H1 (cell line): Measurements from ENCODE around the gene EPHA6. TPM values are rescaled to one million over a fixed set of nuclear protein-coding genes. Genes with fewer than 3 reads are reported as not detected.

Experiments
- CTCF ChIA-PET: fragments of 300-600 bp; sonication (Branson Sonifier 250); formaldehyde crosslinking; loops from one replicate; lab custom pipeline; 2021; ENCODE audit not compliant: partially characterized antibody; lab: Charles Lee
- POLR2A ChIA-PET: fragments of 300-600 bp; sonication (Branson Sonifier 250); formaldehyde crosslinking; loops from one replicate; lab custom pipeline; 2021; ENCODE audit warnings: inconsistent platforms; ENCODE audit not compliant: partially characterized antibody; lab: Charles Lee
- DNase-seq, 2 experiments: peaks; one replicate each; pipeline versions ENCODE4 v3.0.0 to v3.0.0-alpha.2; 2010 to 2022; ENCODE audit warnings: low spot score in 2 of 2, low read depth in 1 of 2, mixed read lengths in 1 of 2
- FAIRE-seq: peaks from 2 replicates; lab custom pipeline; 2011; peaks lifted over from hg19 to GRCh38; lab: Jason Lieb, UNC
- H2AFZ ChIP-seq: 2 replicates; pipeline ENCODE4 v1.8.1; 2012; ENCODE audit warnings: low read length, inconsistent platforms
- H2AK5ac ChIP-seq: 2 replicates; pipeline ENCODE4 v1.6.1; 2013; ENCODE audit warnings: low read depth, low read length
- H2BK120ac ChIP-seq: replicated peaks from 2 replicates; pipeline ENCODE3; 2013; ENCODE audit warnings: low read depth, low read length, inconsistent platforms
- H2BK12ac ChIP-seq: 2 replicates; pipeline ENCODE4 v1.6.1; 2013; ENCODE audit warnings: low read depth, low read length
- H2BK15ac ChIP-seq: 2 replicates; pipeline ENCODE4 v1.6.1; 2013; ENCODE audit warnings: low read length
- H2BK20ac ChIP-seq: 2 replicates; pipeline ENCODE4 v1.6.1; 2013; ENCODE audit warnings: low read length
- H2BK5ac ChIP-seq: 2 replicates; pipeline ENCODE4 v1.6.1; 2013; ENCODE audit warnings: low read depth, low read length
- H3K14ac ChIP-seq: 2 replicates; pipeline ENCODE4 v1.6.1; 2013; ENCODE audit warnings: inconsistent platforms; ENCODE audit not compliant: insufficient read length
- H3K18ac ChIP-seq: 2 replicates; pipeline ENCODE4 v1.6.1; 2013; ENCODE audit warnings: low read length; ENCODE audit errors: extremely low read depth
- H3K23ac ChIP-seq: 2 replicates; pipeline ENCODE4 v1.6.1; 2013; ENCODE audit warnings: inconsistent platforms; ENCODE audit not compliant: insufficient read length
- H3K23me2 ChIP-seq: 2 replicates; pipeline ENCODE4 v1.6.1; 2013; ENCODE audit warnings: low read depth, low read length
- H3K27ac ChIP-seq: 2 replicates; pipeline ENCODE4 v1.6.1; 2011; ENCODE audit warnings: low read depth, low read length, inconsistent platforms
- H3K27me3 ChIP-seq, 4 experiments: replicated peaks in 1 of 4; 1 replicate in 1 of 4; 2 replicates in 3 of 4; pipeline versions ENCODE4 v1.6.1 to v1.8.1; 2011 to 2013; ENCODE audit warnings: low read length in 3 of 4, mild to moderate bottlenecking in 3 of 4, inconsistent platforms in 2 of 4, mixed read lengths in 2 of 4, moderate library complexity in 1 of 4; ENCODE audit not compliant: control insufficient read depth in 3 of 4, insufficient read depth in 3 of 4; ENCODE audit errors: extremely low read depth in 1 of 4
- H3K36me3 ChIP-seq, 4 experiments: 2 replicates each; pipeline versions ENCODE4 v1.6.1 to v1.8.1; 2011 to 2013; ENCODE audit warnings: mild to moderate bottlenecking in 4 of 4, low read length in 3 of 4, moderate library complexity in 2 of 4, control low read depth in 1 of 4, inconsistent platforms in 1 of 4; ENCODE audit not compliant: insufficient read depth in 4 of 4, control insufficient read depth in 2 of 4
- H3K4ac ChIP-seq: replicated peaks from 2 replicates; pipeline ENCODE3; 2013; ENCODE audit warnings: low read length, low read depth, mixed read lengths, inconsistent platforms; ENCODE audit not compliant: insufficient read length
- H3K4me1 ChIP-seq, 4 experiments: replicated peaks in 1 of 4; 1 replicate in 1 of 4; 2 replicates in 3 of 4; pipeline versions ENCODE4 v1.6.1 to v1.8.1; 2011 to 2013; ENCODE audit warnings: low read length in 3 of 4, inconsistent platforms in 2 of 4, mixed read lengths in 1 of 4; ENCODE audit not compliant: insufficient read depth in 4 of 4, control insufficient read depth in 3 of 4
- H3K4me2 ChIP-seq, 2 experiments: 2 replicates each; pipeline versions ENCODE4 v1.6.1 to v1.8.1; 2011 to 2013; ENCODE audit warnings: low read depth in 2 of 2, low read length in 2 of 2, control low read depth in 1 of 2, inconsistent platforms in 1 of 2, mild to moderate bottlenecking in 1 of 2; ENCODE audit not compliant: insufficient read depth in 1 of 2
- H3K4me3 ChIP-seq, 4 experiments: fragments of 200-600, 300-600 bp in 1 of 4; sonication (generic), shearing (Covaris generic), sonication (Bioruptor Twin) in 1 of 4; 2 replicates each; pipeline versions ENCODE4 v1.5.1 to v1.8.1; 2011 to 2016; ENCODE audit warnings: low read length in 4 of 4, low read depth in 3 of 4, control low read depth in 2 of 4, inconsistent platforms in 2 of 4, mild to moderate bottlenecking in 2 of 4, mixed read lengths in 1 of 4, moderate library complexity in 1 of 4; ENCODE audit not compliant: insufficient read depth in 2 of 4; ENCODE audit errors: extremely low read depth in 1 of 4
- H3K56ac ChIP-seq: replicated peaks from 2 replicates; pipeline ENCODE3; 2013; ENCODE audit warnings: low read depth, mild to moderate bottlenecking, mixed read lengths, low read length, inconsistent platforms; ENCODE audit not compliant: insufficient read length
- H3K79me1 ChIP-seq: 2 replicates; pipeline ENCODE4 v1.6.1; 2013; ENCODE audit warnings: low read depth, low read length, control low read depth
- H3K79me2 ChIP-seq, 2 experiments: 2 replicates each; pipeline versions ENCODE4 v1.6.1 to v1.8.1; 2012 to 2013; ENCODE audit warnings: low read length in 2 of 2, mild to moderate bottlenecking in 2 of 2, inconsistent platforms in 1 of 2; ENCODE audit not compliant: insufficient read depth in 2 of 2, control insufficient read depth in 1 of 2
- H3K9ac ChIP-seq, 4 experiments: replicated peaks in 1 of 4; 1 replicate in 1 of 4; 2 replicates in 3 of 4; pipeline versions ENCODE4 v1.6.1 to v1.8.1; 2011 to 2013; ENCODE audit warnings: low read depth in 3 of 4, low read length in 3 of 4, control low read depth in 2 of 4, mild to moderate bottlenecking in 2 of 4, moderate library complexity in 2 of 4, inconsistent platforms in 1 of 4; ENCODE audit errors: extremely low read depth in 1 of 4
- H3K9me3 ChIP-seq, 2 experiments: 2 replicates each; pipeline versions ENCODE4 v1.6.1 to v1.8.1; 2012 to 2013; ENCODE audit warnings: mild to moderate bottlenecking in 2 of 2, moderate library complexity in 2 of 2, control low read depth in 1 of 2, inconsistent platforms in 1 of 2, low read depth in 1 of 2, low read length in 1 of 2, mixed read lengths in 1 of 2; ENCODE audit not compliant: insufficient read depth in 2 of 2
- H4K20me1 ChIP-seq, 2 experiments: replicated peaks in 1 of 2; 2 replicates each; pipeline versions ENCODE3 to v1.8.1; 2011 to 2013; ENCODE audit warnings: inconsistent platforms in 2 of 2, low read length in 2 of 2, mild to moderate bottlenecking in 1 of 2; ENCODE audit not compliant: insufficient read depth in 2 of 2, control insufficient read depth in 1 of 2
- H4K5ac ChIP-seq: 2 replicates; pipeline ENCODE4 v1.6.1; 2013; ENCODE audit warnings: low read length, low read depth, mixed read lengths, inconsistent platforms; ENCODE audit not compliant: insufficient read length
- H4K8ac ChIP-seq: 2 replicates; pipeline ENCODE4 v1.8.0; 2013; ENCODE audit warnings: mild to moderate bottlenecking, moderate library complexity, low read length, inconsistent platforms; ENCODE audit not compliant: insufficient read depth; ENCODE audit errors: extremely low read depth
- H4K91ac ChIP-seq: replicated peaks from 2 replicates; pipeline ENCODE3; 2013; ENCODE audit warnings: low read length, mixed read lengths, inconsistent platforms; ENCODE audit not compliant: insufficient read length
- CEBPB ChIP-seq: IDR thresholded peaks from 2 replicates; pipeline ENCODE4 v1.6.1; 2012; ENCODE audit warnings: low read depth, low read length
- CTBP2 ChIP-seq: IDR thresholded peaks from 2 replicates; pipeline ENCODE4 v1.7.0; 2011; ENCODE audit warnings: borderline replicate concordance, mild to moderate bottlenecking, moderate library complexity, mixed read lengths, low read length; ENCODE audit not compliant: insufficient read depth, insufficient read length
- EZH2 ChIP-seq: fragments of 200-600 bp; sonication (generic); IDR thresholded peaks from 2 replicates; pipeline ENCODE4 v1.7.1; 2012; ENCODE audit warnings: low read depth, mild to moderate bottlenecking, moderate library complexity, low read length, inconsistent platforms; ENCODE audit not compliant: severe bottlenecking
- JUN ChIP-seq: IDR thresholded peaks from 2 replicates; pipeline ENCODE4 v1.6.1; 2011; ENCODE audit warnings: low read depth, mild to moderate bottlenecking, improper control_type of control experiment, low read length
- JUND ChIP-seq: IDR thresholded peaks from 2 replicates; pipeline ENCODE4 v1.6.1; 2011; ENCODE audit warnings: mild to moderate bottlenecking, improper control_type of control experiment, low read length
- KDM4A ChIP-seq: IDR thresholded peaks from one replicate; pipeline ENCODE4 v1.7.1; 2012; ENCODE audit warnings: low read depth, mild to moderate bottlenecking, moderate library complexity, low read length, inconsistent platforms; ENCODE audit not compliant: severe bottlenecking
- MAFK ChIP-seq: IDR thresholded peaks from 2 replicates; pipeline ENCODE4 v1.6.1; 2012; ENCODE audit warnings: low read depth, mild to moderate bottlenecking, improper control_type of control experiment, low read length
- RNF2 ChIP-seq: fragments of 200-900, 300-1000 bp; sonication (generic); IDR thresholded peaks from 2 replicates; pipeline ENCODE4 v1.7.1; 2016; ENCODE audit warnings: borderline replicate concordance, low read depth, mild to moderate bottlenecking, antibody characterized with exemption, low read length; ENCODE audit not compliant: poor library complexity, severe bottlenecking; ENCODE audit errors: missing control alignments
- TEAD4 ChIP-seq: IDR thresholded peaks from 2 replicates; pipeline ENCODE4 v1.6.1; 2012; ENCODE audit warnings: low read depth, low read length, inconsistent platforms, mixed read lengths
- WGBS, 2 experiments: shearing (Covaris generic) in 1 of 2; methylation state at CpG; one replicate each; pipeline versions ENCODE4 v1.1.6 to v1.1.7; 2013 to 2015; ENCODE audit warnings: low lambda C conversion rate in 2 of 2, mixed read lengths in 2 of 2, inconsistent platforms in 1 of 2, low coverage in 1 of 2, missing lambda C conversion rate in 1 of 2; ENCODE audit not compliant: insufficient replicate concordance in 2 of 2, insufficient coverage in 1 of 2, insufficient read length in 1 of 2; ENCODE audit errors: extremely low coverage in 1 of 2, missing lambda C conversion rate in 1 of 2; 5-methylcytosine and 5-hydroxymethylcytosine counted together
- polyA plus RNA-seq, 7 experiments: library from polyadenylated mRNA; depleted of rRNA in 3 of 7; stranded (reverse) in 5 of 7; unstranded in 2 of 7; fragments of >200 nt in 5 of 7; fragments of 200-250 nt in 2 of 7; gene quantifications; 1 replicate in 5 of 7; 2 replicates in 1 of 7; 4 replicates in 1 of 7; pipeline versions ENCODE4 v1.2.1 to v1.2.3, GENCODE V29; 2011 to 2013; ENCODE audit warnings: missing spikeins in 2 of 7, mixed read lengths in 2 of 7
- total RNA-seq: library from RNA; stranded (reverse); fragmentation: NEBNext Ultra II Directional; extraction: Animal tissue kit (Norgen Biotek cat#: 25700); gene quantifications from 2 replicates; pipeline ENCODE4 v1.2.1, GENCODE V29; 2021
- TF ChIP-seq, protein P1 (sequence below): IDR thresholded peaks from 2 replicates; pipeline ENCODE4 v1.6.1; 2012; ENCODE audit warnings: low read length, inconsistent platforms
- TF ChIP-seq, protein P2 (sequence below): IDR thresholded peaks from 2 replicates; pipeline ENCODE4 v1.6.1; 2012; ENCODE audit warnings: inconsistent platforms

EPHA6 gene
- total and polyA plus RNA-seq, 2 of the 8 experiments (the other 6 are each of a cell fraction or from before 2014, with no cell fraction given) = 0.83 to 3.2 TPM

- Histone ChIP-seq H3K27me3 (no peaks in the 10 kb centered on the region), H3K27ac (no peak overlapping the region), H3K4me1 (no peaks in the 10 kb centered on the region), H3K18ac (no peak overlapping the region), H3K9ac (no peak overlapping the region), H2BK20ac (no peak overlapping the region), H2BK120ac (no peak overlapping the region), H3K56ac (no peak overlapping the region), H2BK12ac (no peak overlapping the region), H4K20me1 (no peaks in the 10 kb centered on the region), H2AFZ (no peak overlapping the region), H3K4ac (no peak overlapping the region), H2AK5ac (no peak overlapping the region), H3K23ac (no peak overlapping the region), H3K9me3 (peaks cover 6 to 10% of the 10 kb centered on the region in 2 experiments), H3K79me1 (no peaks in the 10 kb centered on the region), H2BK5ac (no peak overlapping the region), H4K91ac (no peak overlapping the region), H4K5ac (no peak overlapping the region), H3K23me2 (no peaks in the 10 kb centered on the region), H3K14ac (no peak overlapping the region), H3K4me2 (no peak overlapping the region), H3K36me3 (no peaks in the 10 kb centered on the region), H2BK15ac (no peak overlapping the region), H3K79me2 (no peaks in the 10 kb centered on the region), H3K4me3 (no peak overlapping the region), H4K8ac (no peak overlapping the region)
- DNase-seq (no peak), FAIRE-seq (no peak)
- 92% methylated on average over 2 of the region's 2 CpGs; no CpG with 5 or more reads in 1 of the 2 experiments for WGBS, 2 experiments
- ChIA-PET POLR2A (no interaction called here), CTCF (no interaction called here)
- TF ChIP-seq, protein P1, sequence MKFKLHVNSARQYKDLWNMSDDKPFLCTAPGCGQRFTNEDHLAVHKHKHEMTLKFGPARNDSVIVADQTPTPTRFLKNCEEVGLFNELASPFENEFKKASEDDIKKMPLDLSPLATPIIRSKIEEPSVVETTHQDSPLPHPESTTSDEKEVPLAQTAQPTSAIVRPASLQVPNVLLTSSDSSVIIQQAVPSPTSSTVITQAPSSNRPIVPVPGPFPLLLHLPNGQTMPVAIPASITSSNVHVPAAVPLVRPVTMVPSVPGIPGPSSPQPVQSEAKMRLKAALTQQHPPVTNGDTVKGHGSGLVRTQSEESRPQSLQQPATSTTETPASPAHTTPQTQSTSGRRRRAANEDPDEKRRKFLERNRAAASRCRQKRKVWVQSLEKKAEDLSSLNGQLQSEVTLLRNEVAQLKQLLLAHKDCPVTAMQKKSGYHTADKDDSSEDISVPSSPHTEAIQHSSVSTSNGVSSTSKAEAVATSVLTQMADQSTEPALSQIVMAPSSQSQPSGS = no peak
- TF ChIP-seq CEBPB = no peak
- TF ChIP-seq JUN = no peak
- no peak for TF ChIP-seq MAFK
- TF ChIP-seq, protein P2, sequence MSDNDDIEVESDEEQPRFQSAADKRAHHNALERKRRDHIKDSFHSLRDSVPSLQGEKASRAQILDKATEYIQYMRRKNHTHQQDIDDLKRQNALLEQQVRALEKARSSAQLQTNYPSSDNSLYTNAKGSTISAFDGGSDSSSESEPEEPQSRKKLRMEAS = no peak
- TF ChIP-seq RNF2 = no peak
- no peak for TF ChIP-seq TEAD4
- no peak for TF ChIP-seq KDM4A
- no peak for TF ChIP-seq EZH2
- TF ChIP-seq JUND = no peak
- no peak for TF ChIP-seq CTBP2
Observed at GRCh38 chr3:97504463-97504862, 690.1 kb downstream of the EPHA6 start.
